BE2C (cell line): ENCODE data around the gene ECM2.

Source experiments
- DNase-seq: peaks from one replicate; pipeline ENCODE4 v3.0.0-alpha.2; 2020
- H3K27me3 ChIP-seq: fragments of 250-450 bp; sonication (Bioruptor Pico); 2 replicates; pipeline ENCODE4 v1.5.1; 2020; ENCODE audit warnings: mild to moderate bottlenecking
- H3K36me3 ChIP-seq: fragments of 250-450 bp; sonication (Bioruptor Pico); 2 replicates; pipeline ENCODE4 v1.5.1; 2020; ENCODE audit warnings: mild to moderate bottlenecking
- H3K4me1 ChIP-seq: fragments of 250-450 bp; sonication (Bioruptor Pico); 2 replicates; pipeline ENCODE4 v1.5.1; 2020
- H3K4me3 ChIP-seq: 2 replicates; pipeline ENCODE4 v1.5.1; 2011; ENCODE audit warnings: low read depth, low read length
- H3K9me3 ChIP-seq: fragments of 250-450 bp; sonication (Bioruptor Pico); 2 replicates; pipeline ENCODE4 v1.5.1; 2020
- TF ChIP-seq, protein P1 (sequence below): IDR thresholded peaks from 2 replicates; pipeline ENCODE4 v1.5.1; 2012; ENCODE audit warnings: mild to moderate bottlenecking, low read depth, low read length

The ECM2 gene

DNA sequence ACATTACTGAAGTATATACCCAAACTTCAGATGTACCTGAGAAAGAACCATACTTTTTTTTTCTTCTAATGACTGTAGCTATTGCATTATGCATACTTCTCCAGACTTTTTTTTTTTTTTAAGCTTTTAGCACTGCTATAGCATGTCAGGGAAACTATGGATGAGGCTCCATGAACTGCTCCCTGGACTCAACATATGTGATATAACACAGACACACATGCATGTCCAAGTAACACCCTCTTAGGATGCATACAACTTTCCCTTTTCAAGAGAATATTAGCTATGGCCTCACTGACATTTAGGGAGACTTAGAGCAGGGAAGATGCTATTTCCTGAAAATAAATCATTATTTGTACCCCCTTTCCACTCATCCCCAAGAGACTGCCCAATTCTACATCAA is 53.0 kb downstream of the ECM2 start:
- no peak for DNase-seq
- H3K36me3 ChIP-seq: no peaks in the 10 kb centered on the region
- H3K4me3 ChIP-seq: no peak overlapping the region
- no peaks in the 10 kb centered on the region for H3K9me3 ChIP-seq
- H3K27me3 ChIP-seq: no peaks in the 10 kb centered on the region
- peaks cover 7% of the 10 kb centered on the region; the same call in 1 of the 2 replicates for H3K4me1 ChIP-seq
- TF ChIP-seq, protein P1, sequence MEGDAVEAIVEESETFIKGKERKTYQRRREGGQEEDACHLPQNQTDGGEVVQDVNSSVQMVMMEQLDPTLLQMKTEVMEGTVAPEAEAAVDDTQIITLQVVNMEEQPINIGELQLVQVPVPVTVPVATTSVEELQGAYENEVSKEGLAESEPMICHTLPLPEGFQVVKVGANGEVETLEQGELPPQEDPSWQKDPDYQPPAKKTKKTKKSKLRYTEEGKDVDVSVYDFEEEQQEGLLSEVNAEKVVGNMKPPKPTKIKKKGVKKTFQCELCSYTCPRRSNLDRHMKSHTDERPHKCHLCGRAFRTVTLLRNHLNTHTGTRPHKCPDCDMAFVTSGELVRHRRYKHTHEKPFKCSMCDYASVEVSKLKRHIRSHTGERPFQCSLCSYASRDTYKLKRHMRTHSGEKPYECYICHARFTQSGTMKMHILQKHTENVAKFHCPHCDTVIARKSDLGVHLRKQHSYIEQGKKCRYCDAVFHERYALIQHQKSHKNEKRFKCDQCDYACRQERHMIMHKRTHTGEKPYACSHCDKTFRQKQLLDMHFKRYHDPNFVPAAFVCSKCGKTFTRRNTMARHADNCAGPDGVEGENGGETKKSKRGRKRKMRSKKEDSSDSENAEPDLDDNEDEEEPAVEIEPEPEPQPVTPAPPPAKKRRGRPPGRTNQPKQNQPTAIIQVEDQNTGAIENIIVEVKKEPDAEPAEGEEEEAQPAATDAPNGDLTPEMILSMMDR: no peak

DNA sequence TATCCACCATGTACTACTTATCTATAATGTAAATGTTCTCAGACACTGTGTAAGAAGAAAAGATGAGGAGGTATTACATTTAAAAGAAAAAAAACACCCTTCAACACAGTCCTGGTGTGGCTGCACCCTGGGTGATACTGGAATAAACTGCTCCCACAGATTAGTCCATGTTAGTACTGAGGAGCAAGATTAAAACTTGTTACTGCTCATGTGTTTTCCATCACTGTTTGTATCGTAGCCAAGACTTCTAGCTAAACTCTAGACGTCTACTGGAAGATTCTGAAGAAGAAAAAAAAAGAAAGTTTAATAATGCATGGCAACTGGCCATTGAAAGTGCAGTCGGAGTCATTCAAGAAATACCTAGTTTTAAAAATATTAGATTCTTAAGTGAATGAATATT is 53.5 kb downstream of the ECM2 start, which contains the start of gene ASPN:
ASPN (minus strand) TSS at position 178 of the 400 bp plus-strand sequence.
- no peak for DNase-seq
- no peaks in the 10 kb centered on the region for H3K36me3 ChIP-seq
- TF ChIP-seq, protein P1: no peak
- no peak within 1 kb of the TSS for H3K4me3 ChIP-seq
- no peaks in the 10 kb centered on the region for H3K9me3 ChIP-seq
- peaks cover 4% of the 10 kb centered on the region; the same call in 1 of the 2 replicates for H3K4me1 ChIP-seq
- no peaks in the 10 kb centered on the region for H3K27me3 ChIP-seq

DNA sequence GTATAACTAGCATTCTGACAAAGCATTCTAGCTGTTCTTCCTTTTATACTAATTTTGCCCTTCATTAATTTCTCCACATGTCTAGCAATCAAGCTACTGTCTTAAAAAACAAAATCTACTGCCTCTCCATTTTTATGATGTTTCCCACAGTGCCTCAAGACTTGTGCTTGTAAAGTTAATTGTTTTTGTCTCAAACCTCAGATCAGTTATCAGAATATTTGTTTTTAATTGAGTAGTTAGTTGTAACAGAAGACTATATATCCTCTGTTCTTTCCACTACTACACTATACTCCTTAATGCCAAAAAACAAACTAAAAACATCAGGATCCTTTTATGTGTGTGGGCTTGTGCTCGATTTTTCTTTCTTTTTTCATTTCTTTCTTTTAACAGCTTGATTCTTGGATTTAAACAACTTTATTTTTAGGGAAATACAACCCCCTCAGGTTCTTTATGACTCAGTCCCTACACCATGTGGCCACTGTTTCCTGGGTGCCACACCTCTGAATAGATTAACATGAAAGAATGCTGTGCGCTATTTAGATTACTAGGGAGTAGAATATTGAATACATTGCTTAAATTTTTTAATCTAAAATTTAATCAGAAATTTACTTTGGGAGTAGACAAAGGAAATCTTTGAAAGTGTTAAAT is 54.7 kb downstream of the ECM2 start:
- Histone ChIP-seq H3K27me3 (no peaks in the 10 kb centered on the region), H3K4me3 (no peak overlapping the region), H3K9me3 (no peaks in the 10 kb centered on the region), H3K36me3 (no peaks in the 10 kb centered on the region), H3K4me1 (peaks cover 4% of the 10 kb centered on the region; the same call in 1 of the 2 replicates)
- DNase-seq: no peak
- TF ChIP-seq, protein P1: no peak

DNA sequence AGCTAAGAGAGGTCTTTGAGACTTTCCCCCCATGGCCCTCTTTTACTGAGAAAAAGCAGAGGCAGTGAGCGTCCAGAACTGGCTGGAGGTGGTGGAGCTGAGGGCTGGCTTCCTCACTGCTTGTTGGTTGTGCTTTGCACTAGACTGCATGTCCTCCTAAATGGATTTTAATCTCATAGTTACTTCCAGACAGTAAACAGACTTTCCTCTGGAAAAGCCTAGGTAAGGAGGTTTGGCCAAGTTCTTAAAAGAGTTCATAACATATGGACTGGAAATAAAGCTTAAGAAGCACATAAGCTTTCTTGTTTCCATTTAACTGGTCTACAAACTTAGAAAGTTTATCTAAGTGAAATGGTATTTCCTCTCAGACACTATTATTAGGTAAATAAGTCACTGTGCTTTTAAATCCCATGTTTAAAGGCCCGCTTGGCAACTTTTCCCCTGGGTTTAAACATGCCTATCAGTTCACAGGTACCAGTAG is 55.5 kb downstream of the ECM2 start:
- Histone ChIP-seq H3K36me3 (no peaks in the 10 kb centered on the region), H3K4me1 (peaks cover 4% of the 10 kb centered on the region; the same call in 1 of the 2 replicates), H3K4me3 (no peak overlapping the region), H3K27me3 (no peaks in the 10 kb centered on the region), H3K9me3 (no peaks in the 10 kb centered on the region)
- TF ChIP-seq, protein P1: no peak
- DNase-seq: no peak

DNA sequence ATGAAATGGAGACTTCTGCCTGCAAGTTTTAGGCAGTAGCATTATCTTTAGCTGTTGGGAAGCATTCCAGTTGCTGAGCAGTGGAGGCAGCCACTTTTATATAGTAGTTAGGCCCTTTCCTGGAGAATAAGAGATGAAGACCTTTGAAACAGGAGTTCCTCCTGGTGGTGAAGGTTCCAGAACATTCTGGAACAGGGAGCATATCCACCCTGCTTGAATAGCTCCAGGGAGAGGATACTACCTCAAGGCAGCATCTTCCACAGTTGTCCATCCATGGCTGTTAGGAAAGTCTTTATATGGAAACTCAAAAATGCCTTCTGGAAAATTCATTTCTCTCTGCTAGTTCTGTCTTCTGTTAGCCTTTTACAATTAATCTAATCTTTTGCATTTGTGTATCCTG is 56.4 kb downstream of the ECM2 start:
- TF ChIP-seq, protein P1: no peak
- peaks cover 4% of the 10 kb centered on the region; the same call in 1 of the 2 replicates for H3K4me1 ChIP-seq

DNA sequence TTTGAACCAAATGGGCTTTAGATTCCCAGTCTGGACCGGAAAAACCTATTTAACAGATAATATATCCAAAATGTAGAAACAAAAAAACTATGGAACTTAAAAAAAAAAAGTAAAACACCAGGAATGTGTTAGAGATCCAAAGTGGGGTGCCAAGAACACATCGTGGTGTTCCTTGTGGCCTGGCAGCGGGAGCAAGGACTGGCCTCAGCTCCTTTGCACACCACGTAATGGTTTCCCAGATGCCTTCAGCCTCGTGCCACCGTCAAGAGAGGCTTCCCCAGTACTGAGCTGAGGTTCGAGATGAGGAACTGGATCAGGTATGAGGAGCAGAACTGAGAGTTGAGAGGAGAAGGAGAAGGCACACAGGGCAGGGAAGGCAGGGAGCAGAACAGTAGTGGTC is 57.0 kb downstream of the ECM2 start:
- Histone ChIP-seq H3K9me3 (no peaks in the 10 kb centered on the region), H3K4me1 (peaks cover 4% of the 10 kb centered on the region; the same call in 1 of the 2 replicates)
- TF ChIP-seq, protein P1: no peak

More for the DNA sequence above, 56.4 kb downstream of the ECM2 start:
- no peaks in the 10 kb centered on the region for H3K9me3 ChIP-seq
- H3K27me3 ChIP-seq: no peaks in the 10 kb centered on the region
- H3K4me3 ChIP-seq: no peak overlapping the region
- H3K36me3 ChIP-seq: no peaks in the 10 kb centered on the region
- DNase-seq: no peak

More for the DNA sequence above, 57.0 kb downstream of the ECM2 start:
- H3K36me3 ChIP-seq: no peaks in the 10 kb centered on the region
- no peaks in the 10 kb centered on the region for H3K27me3 ChIP-seq
- DNase-seq: no peak
- H3K4me3 ChIP-seq: no peak overlapping the region
